Ishikawa (cell line): ENCODE measurements around the gene KCND3.

Source experiments
- CEBPB ChIP-seq: IDR thresholded peaks from 2 replicates; pipeline ENCODE4 v1.6.1; 2012
- CREB1 ChIP-seq: IDR thresholded peaks from 2 replicates; pipeline ENCODE4 v1.6.1; 2012; ENCODE audit warnings: low read depth
- EP300 ChIP-seq: IDR thresholded peaks from 2 replicates; pipeline ENCODE4 v1.6.1; 2012; ENCODE audit warnings: borderline replicate concordance
- FOXM1 ChIP-seq: IDR thresholded peaks from 2 replicates; pipeline ENCODE4 v1.6.1; 2012; ENCODE audit warnings: low read depth, borderline replicate concordance
- MAX ChIP-seq: IDR thresholded peaks from 2 replicates; pipeline ENCODE4 v1.6.1; 2012
- NFIC ChIP-seq: IDR thresholded peaks from 2 replicates; pipeline ENCODE4 v1.6.1; 2012
- RAD21 ChIP-seq: IDR thresholded peaks from 2 replicates; pipeline ENCODE4 v1.6.1; 2012; ENCODE audit warnings: low read depth
- REST ChIP-seq: IDR thresholded peaks from 2 replicates; pipeline ENCODE4 v1.6.1; 2012; ENCODE audit warnings: low read depth, mild to moderate bottlenecking
- TAF1 ChIP-seq: IDR thresholded peaks from 2 replicates; pipeline ENCODE4 v1.6.1; 2012; ENCODE audit warnings: low read depth, mild to moderate bottlenecking
- ZBTB7A ChIP-seq: IDR thresholded peaks from 2 replicates; pipeline ENCODE4 v1.6.1; 2012; ENCODE audit warnings: low read depth

GRCh38 chr1:111878649-111879048, 110.8 kb downstream of the KCND3 start:
- TF ChIP-seq CEBPB (no peak), CREB1 (no peak), EP300 (no peak), TAF1 (no peak), ZBTB7A (no peak), MAX (no peak), RAD21 (no peak), REST (no peak), NFIC (no peak), FOXM1 (no peak)
